Kidney epithelial cell (primary cell): Measurements from ENCODE around the gene COQ5. TPM values are rescaled to one million over a fixed set of nuclear protein-coding genes. Genes with fewer than 3 reads are reported as not detected.

Experiments used
- DNase-seq: peaks from one replicate; pipeline ENCODE4 v3.0.0-alpha.2; 2010; ENCODE audit warnings: low read depth
- H3K27me3 ChIP-seq: 2 replicates; pipeline ENCODE4 v1.6.0; 2011; ENCODE audit warnings: low read length; ENCODE audit not compliant: control insufficient read depth, insufficient read depth
- H3K36me3 ChIP-seq: 2 replicates; pipeline ENCODE4 v1.5.1; 2011; ENCODE audit warnings: low read length; ENCODE audit not compliant: control insufficient read depth, insufficient read depth
- H3K4me3 ChIP-seq: 2 replicates; pipeline ENCODE4 v1.5.1; 2011; ENCODE audit warnings: low read depth, mild to moderate bottlenecking, control low read depth, low read length
- CTCF ChIP-seq: IDR thresholded peaks from 2 replicates; pipeline ENCODE4 v1.5.1; 2011; ENCODE audit warnings: mild to moderate bottlenecking, moderate library complexity, low read length, control low read depth, inconsistent platforms; ENCODE audit not compliant: insufficient read depth, poor library complexity, severe bottlenecking
- total RNA-seq: library from RNA; depleted of rRNA; stranded (reverse); fragments of >200 nt; gene quantifications from 2 replicates; pipeline ENCODE4 v1.2.3, GENCODE V29; 2015

COQ5 gene
- total RNA-seq, 1 donor from 2014 or later: 30.6 TPM

DNA sequence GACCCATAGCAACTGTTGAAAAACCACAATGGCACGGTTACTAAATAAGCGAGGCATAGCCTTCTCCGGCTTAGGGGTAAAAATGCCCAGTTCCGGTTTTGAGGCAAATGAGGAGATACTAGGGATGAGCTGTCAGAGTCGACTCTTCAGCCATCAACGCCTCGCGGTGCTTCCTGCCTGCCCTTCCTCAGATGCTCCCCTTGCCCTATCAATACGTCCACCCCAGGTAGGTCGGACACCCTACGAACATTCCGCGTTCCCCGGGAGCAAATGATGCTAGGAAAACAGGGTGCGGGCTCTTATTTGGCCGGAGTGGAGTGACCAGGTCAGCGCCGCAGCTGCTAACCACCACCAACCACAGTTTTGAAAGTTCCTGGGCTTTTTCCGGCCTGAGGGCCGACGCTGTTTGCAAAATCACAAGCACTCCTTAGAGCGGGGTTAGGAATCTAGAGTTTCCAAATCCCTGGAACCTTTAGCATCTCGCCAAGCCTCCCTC is 60.6 kb downstream of the COQ5 start:
- DNase-seq: no peak
- peaks cover 3% of the 10 kb centered on the region for H3K36me3 ChIP-seq
- peak overlapping the region; percentile 99 for H3K4me3 ChIP-seq
- TF ChIP-seq CTCF: no peak
- H3K27me3 ChIP-seq: no peaks in the 10 kb centered on the region

- H3K4me3 ChIP-seq: no peak overlapping the region
- H3K36me3 ChIP-seq: peaks cover 3% of the 10 kb centered on the region
- no peaks in the 10 kb centered on the region for H3K27me3 ChIP-seq
- TF ChIP-seq CTCF: no peak
- no peak for DNase-seq
Observed at GRCh38 chr12:120467439-120467838, 61.5 kb downstream of the COQ5 start.

GRCh38 chr12:120466560-120467315 is 62.2 kb downstream of the COQ5 start:
- no peaks in the 10 kb centered on the region for H3K27me3 ChIP-seq
- no peak for DNase-seq
- TF ChIP-seq CTCF: peak; percentile 57
- H3K36me3 ChIP-seq: peaks cover 3% of the 10 kb centered on the region
- H3K4me3 ChIP-seq: no peak overlapping the region

GRCh38 chr12:120465756-120466155 is 63.2 kb downstream of the COQ5 start:
- H3K27me3 ChIP-seq: no peaks in the 10 kb centered on the region
- DNase-seq: no peak
- TF ChIP-seq CTCF: no peak
- H3K4me3 ChIP-seq: no peak overlapping the region
- peaks cover 3% of the 10 kb centered on the region for H3K36me3 ChIP-seq

GRCh38 chr12:120463712-120464111 is 65.2 kb downstream of the COQ5 start:
- Histone ChIP-seq H3K36me3 (peaks cover 3% of the 10 kb centered on the region), H3K4me3 (no peak overlapping the region), H3K27me3 (no peaks in the 10 kb centered on the region)
- no peak for DNase-seq
- TF ChIP-seq CTCF: no peak

DNA sequence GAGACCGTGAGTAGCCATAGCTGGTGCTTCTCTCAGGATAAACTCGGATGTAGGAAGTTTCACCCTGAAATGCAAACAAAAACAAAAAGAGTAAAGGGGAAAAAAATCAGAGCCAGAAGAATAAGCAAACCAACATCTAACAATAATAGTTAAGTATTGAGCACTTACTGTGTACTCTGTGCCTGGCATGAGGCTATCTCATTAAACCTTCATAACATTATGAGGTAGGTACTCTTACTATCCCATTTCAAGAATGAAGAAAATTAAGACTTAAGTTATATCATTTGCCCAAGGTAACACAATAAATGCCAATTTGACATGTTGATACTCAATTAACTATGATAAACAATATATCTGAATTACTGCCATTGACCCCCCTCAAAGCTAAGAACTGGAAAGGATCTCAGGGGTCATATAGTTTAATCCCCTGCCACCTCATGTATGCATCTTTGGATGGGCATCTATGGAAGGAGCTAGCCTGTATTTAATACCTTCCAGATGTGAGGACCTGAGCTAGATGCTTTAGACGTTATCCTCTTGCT is 66.8 kb downstream of the COQ5 start:
- peaks cover 3% of the 10 kb centered on the region for H3K36me3 ChIP-seq
- H3K4me3 ChIP-seq: no peak overlapping the region
- no peaks in the 10 kb centered on the region for H3K27me3 ChIP-seq
- DNase-seq: no peak
- no peak for TF ChIP-seq CTCF
